HepG2 (cell line): Measurements from ENCODE around the gene ABL2. TPM values are rescaled to one million over a fixed set of nuclear protein-coding genes. Genes with fewer than 3 reads are reported as not detected.
A peak's percentile ranks its signal among the peaks of the same experiment; 100 is the strongest.

Experiments
- ARNTL ChIP-seq: sonication (generic); formaldehyde crosslinking; IDR thresholded peaks from 2 replicates; pipeline ENCODE4 v1.4.0; 2020; ENCODE audit warnings: mild to moderate bottlenecking, missing genetic modification reagents
- CC2D1A ChIP-seq: sonication (generic); formaldehyde crosslinking; IDR thresholded peaks from 2 replicates; pipeline ENCODE4 v1.8.1; 2023; ENCODE audit warnings: mild to moderate bottlenecking, missing genetic modification reagents
- EP300 ChIP-seq, 3 experiments: sonication (generic) in 1 of 3; formaldehyde crosslinking in 1 of 3; IDR thresholded peaks; 2 replicates each; pipeline versions ENCODE4 v1.5.1 to v1.6.1; 2011 to 2020; ENCODE audit warnings: low read depth in 2 of 3, low read length in 2 of 3, borderline replicate concordance in 1 of 3, improper control_type of control experiment in 1 of 3, mild to moderate bottlenecking in 1 of 3, missing genetic modification reagents in 1 of 3, moderate library complexity in 1 of 3
- FOSL2 ChIP-seq: sonication (generic); formaldehyde crosslinking; IDR thresholded peaks from 2 replicates; pipeline ENCODE4 v1.4.0; 2020; ENCODE audit warnings: missing genetic modification reagents
- FOXJ3 ChIP-seq: sonication (generic); formaldehyde crosslinking; IDR thresholded peaks from 2 replicates; pipeline ENCODE4 v1.4.0; 2020; ENCODE audit warnings: missing genetic modification reagents, mild to moderate bottlenecking, borderline replicate concordance
- GTF2F1 ChIP-seq: fragments of 150-350 bp; IDR thresholded peaks from 2 replicates; pipeline ENCODE4 v1.6.1; 2014; ENCODE audit warnings: low read length
- HBP1 ChIP-seq: IDR thresholded peaks from 2 replicates; pipeline ENCODE4 v1.6.1; 2016; ENCODE audit warnings: low read depth, control low read depth
- HDAC6 ChIP-seq: fragments of 200-600 bp; sonication (generic); IDR thresholded peaks from 2 replicates; pipeline ENCODE4 v1.7.0; 2017; ENCODE audit warnings: mild to moderate bottlenecking, antibody characterized with exemption, low read length, low read depth
- IRF2 ChIP-seq: IDR thresholded peaks from 2 replicates; pipeline ENCODE4 v1.6.1; 2018; ENCODE audit warnings: missing genetic modification reagents, missing compliant biosample characterization
- NR3C1 ChIP-seq: sonication (generic); formaldehyde crosslinking; IDR thresholded peaks from 2 replicates; pipeline ENCODE4 v1.4.0; 2020; ENCODE audit warnings: missing genetic modification reagents
- RNF219 ChIP-seq: sonication (generic); formaldehyde crosslinking; IDR thresholded peaks from 2 replicates; pipeline ENCODE4 v1.5.0; 2020; ENCODE audit warnings: mild to moderate bottlenecking, missing genetic modification reagents
- SRF ChIP-seq: IDR thresholded peaks from 2 replicates; pipeline ENCODE4 v1.6.1; 2011; ENCODE audit warnings: mild to moderate bottlenecking, low read depth, low read length, moderate library complexity
- TP53 ChIP-seq: sonication (generic); formaldehyde crosslinking; conservative IDR thresholded peaks from 2 replicates; pipeline ENCODE4 v1.4.0; 2020; ENCODE audit warnings: missing genetic modification reagents
- ZBTB33 ChIP-seq: sonication (generic); formaldehyde crosslinking; IDR thresholded peaks from 2 replicates; pipeline ENCODE4 v1.4.0; 2020; ENCODE audit warnings: missing genetic modification reagents
- ZNF143 ChIP-seq: sonication (generic); formaldehyde crosslinking; IDR thresholded peaks from 2 replicates; pipeline ENCODE4 v1.4.0; 2020; ENCODE audit warnings: missing genetic modification reagents
- ZNF550 ChIP-seq: sonication (generic); formaldehyde crosslinking; IDR thresholded peaks from 2 replicates; pipeline ENCODE4 v1.4.0; 2020; ENCODE audit warnings: mild to moderate bottlenecking, missing genetic modification reagents, borderline replicate concordance
- ZNF564 ChIP-seq: sonication (generic); formaldehyde crosslinking; IDR thresholded peaks from 2 replicates; pipeline ENCODE4 v1.8.1; 2023; ENCODE audit warnings: mild to moderate bottlenecking, missing genetic modification reagents
- ZNF749 ChIP-seq: sonication (generic); formaldehyde crosslinking; IDR thresholded peaks from 2 replicates; pipeline ENCODE4 v1.8.0; 2022; ENCODE audit warnings: mild to moderate bottlenecking, missing genetic modification reagents, moderate library complexity, borderline replicate concordance
- ZNF879 ChIP-seq: sonication (generic); formaldehyde crosslinking; IDR thresholded peaks from 2 replicates; pipeline ENCODE4 v1.8.1; 2023; ENCODE audit warnings: missing genetic modification reagents
- ZSCAN20 ChIP-seq: sonication (generic); formaldehyde crosslinking; IDR thresholded peaks from 2 replicates; pipeline ENCODE4 v1.4.0; 2020; ENCODE audit warnings: missing genetic modification reagents, mild to moderate bottlenecking, borderline replicate concordance
- polyA plus RNA-seq, 8 experiments: library from polyadenylated mRNA; depleted of rRNA in 3 of 8; stranded (reverse) in 7 of 8; unstranded in 1 of 8; fragments of >200 nt; fragmentation: Illumina TruSeq in 4 of 8; extraction: Trizol in 4 of 8; gene quantifications; 2 replicates each; pipeline versions ENCODE4 v1.2.1 to v1.2.3, GENCODE V29; 2011 to 2016; ENCODE audit warnings: low read depth in 4 of 8, missing spikeins in 1 of 8, mixed read lengths in 1 of 8; ENCODE audit not compliant: insufficient read depth in 1 of 8
- total RNA-seq, 5 experiments: library from RNA; depleted of rRNA; stranded (reverse); fragments of >200 nt; fragmentation: Illumina TruSeq; extraction: Trizol; gene quantifications; 2 replicates each; pipeline ENCODE4 v1.2.3, GENCODE V29; 2016; ENCODE audit warnings: low read depth in 1 of 5
- TF ChIP-seq, protein P1 (sequence below): sonication (generic); formaldehyde crosslinking; IDR thresholded peaks from 2 replicates; pipeline ENCODE4 v1.5.1; 2020; ENCODE audit warnings: missing genetic modification reagents, mild to moderate bottlenecking, borderline replicate concordance

The ABL2 gene
- total and polyA plus RNA-seq, 2 of the 13 experiments (the other 11 are each of a cell fraction or from before 2014, with no cell fraction given), result 5.8 to 6.0 TPM

DNA sequence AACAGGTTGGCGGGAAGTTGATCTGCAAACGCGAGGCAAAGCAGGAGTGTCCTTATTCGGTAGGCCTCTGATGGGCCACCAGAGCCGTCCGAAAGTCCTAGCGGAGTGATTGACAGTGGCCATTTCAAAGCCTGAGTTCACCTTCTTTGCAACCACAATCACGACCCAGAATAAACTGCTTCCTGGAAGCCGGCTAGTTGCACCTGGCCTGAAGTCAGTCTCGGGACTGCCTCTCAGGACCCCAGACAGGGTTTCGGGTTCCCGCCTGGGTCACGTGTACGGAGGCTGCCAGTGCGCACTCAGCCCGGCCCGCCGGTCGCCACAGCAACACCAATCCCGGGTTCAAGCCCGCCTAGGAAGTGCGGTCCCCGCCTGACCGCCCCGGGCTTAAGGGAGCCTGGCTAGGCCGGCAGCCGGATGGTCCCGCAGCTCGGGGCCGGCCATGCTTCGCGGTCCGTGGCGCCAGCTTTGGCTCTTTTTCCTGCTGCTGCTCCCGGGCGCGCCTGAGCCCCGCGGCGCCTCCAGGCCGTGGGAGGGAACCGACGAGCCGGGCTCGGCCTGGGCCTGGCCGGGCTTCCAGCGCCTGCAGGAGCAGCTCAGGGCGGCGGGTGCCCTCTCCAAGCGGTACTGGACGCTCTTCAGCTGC, 147.7 kb downstream of the ABL2 start, which contains the start of gene TOR3A (continued):
- TF ChIP-seq ARNTL (CRISPR knock-in tag) (peak; percentile 93; the same call in 1 of the 2 replicates), ZSCAN20 (peak; percentile 92; the same call in 1 of the 2 replicates), ZNF550 (CRISPR knock-in tag) (no peak), ZNF749 (CRISPR knock-in tag) (no peak), ZNF564 (CRISPR knock-in tag) (no peak), ZBTB33 (CRISPR knock-in tag) (no peak), ZNF143 (CRISPR knock-in tag) (0 out of 2 replicates have a peak, but pooled peaks have one; percentile 48), IRF2 (CRISPR knock-in tag) (peak; percentile 65; the same call in 1 of the 2 replicates), HBP1 (no peak), CC2D1A (CRISPR knock-in tag) (no peak), RNF219 (CRISPR knock-in tag) (no peak), SRF (peak; percentile 38; the same call in 1 of the 2 replicates), NR3C1 (no peak), GTF2F1 (no peak), HDAC6 (no peak), FOSL2 (CRISPR knock-in tag) (0 out of 2 replicates have a peak, but pooled peaks have one; percentile 9), ZNF879 (CRISPR knock-in tag) (no peak), FOXJ3 (CRISPR knock-in tag) (0 out of 2 replicates have a peak, but pooled peaks have one; percentile 34), EP300 (IDR thresholded peaks at IDR 0.05; ENCODE audit: low read depth in 2 of 2, low read length in 2 of 2) (0 out of 4 replicates have a peak, but pooled peaks of 1 of the 2 experiments have one; percentile 3), EP300 (CRISPR knock-in tag; IDR thresholded peaks at IDR 0.05; ENCODE audit: borderline replicate concordance) (no peak), TP53 (CRISPR knock-in tag) (peak; percentile 91; the same call in 1 of the 2 replicates)
- TF ChIP-seq, protein P1, sequence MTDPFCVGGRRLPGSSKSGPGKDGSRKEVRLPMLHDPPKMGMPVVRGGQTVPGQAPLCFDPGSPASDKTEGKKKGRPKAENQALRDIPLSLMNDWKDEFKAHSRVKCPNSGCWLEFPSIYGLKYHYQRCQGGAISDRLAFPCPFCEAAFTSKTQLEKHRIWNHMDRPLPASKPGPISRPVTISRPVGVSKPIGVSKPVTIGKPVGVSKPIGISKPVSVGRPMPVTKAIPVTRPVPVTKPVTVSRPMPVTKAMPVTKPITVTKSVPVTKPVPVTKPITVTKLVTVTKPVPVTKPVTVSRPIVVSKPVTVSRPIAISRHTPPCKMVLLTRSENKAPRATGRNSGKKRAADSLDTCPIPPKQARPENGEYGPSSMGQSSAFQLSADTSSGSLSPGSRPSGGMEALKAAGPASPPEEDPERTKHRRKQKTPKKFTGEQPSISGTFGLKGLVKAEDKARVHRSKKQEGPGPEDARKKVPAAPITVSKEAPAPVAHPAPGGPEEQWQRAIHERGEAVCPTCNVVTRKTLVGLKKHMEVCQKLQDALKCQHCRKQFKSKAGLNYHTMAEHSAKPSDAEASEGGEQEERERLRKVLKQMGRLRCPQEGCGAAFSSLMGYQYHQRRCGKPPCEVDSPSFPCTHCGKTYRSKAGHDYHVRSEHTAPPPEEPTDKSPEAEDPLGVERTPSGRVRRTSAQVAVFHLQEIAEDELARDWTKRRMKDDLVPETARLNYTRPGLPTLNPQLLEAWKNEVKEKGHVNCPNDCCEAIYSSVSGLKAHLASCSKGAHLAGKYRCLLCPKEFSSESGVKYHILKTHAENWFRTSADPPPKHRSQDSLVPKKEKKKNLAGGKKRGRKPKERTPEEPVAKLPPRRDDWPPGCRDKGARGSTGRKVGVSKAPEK (CRISPR knock-in tag), result no peak
